Astrocyte (in vitro differentiated cells and primary cell): Measurements from ENCODE around the gene VIPR2. TPM values are rescaled to one million over a fixed set of nuclear protein-coding genes. Genes with fewer than 3 reads are reported as not detected.

Experiments used
- DNase-seq: peaks from one replicate; pipeline ENCODE4 v3.0.0-alpha.2; 2010; ENCODE audit warnings: low read depth
- FAIRE-seq: peaks from 2 replicates; lab custom pipeline; 2011; peaks lifted over from hg19 to GRCh38; lab: Jason Lieb, UNC
- H2AFZ ChIP-seq: 2 replicates; pipeline ENCODE4 v1.6.0; 2012; ENCODE audit warnings: low read depth, low read length, inconsistent platforms
- H3K27ac ChIP-seq: 2 replicates; pipeline ENCODE4 v1.5.1; 2011; ENCODE audit warnings: low read depth, low read length, inconsistent platforms
- H3K27me3 ChIP-seq: 2 replicates; pipeline ENCODE4 v1.6.0; 2011; ENCODE audit warnings: low read length, inconsistent platforms; ENCODE audit not compliant: insufficient read depth
- H3K36me3 ChIP-seq: 2 replicates; pipeline ENCODE4 v1.5.1; 2011; ENCODE audit warnings: low read length, inconsistent platforms; ENCODE audit not compliant: insufficient read depth
- H3K4me1 ChIP-seq: 2 replicates; pipeline ENCODE4 v1.5.1; 2011; ENCODE audit warnings: low read length, inconsistent platforms; ENCODE audit not compliant: insufficient read depth
- H3K4me2 ChIP-seq: 2 replicates; pipeline ENCODE4 v1.6.0; 2012; ENCODE audit warnings: low read length, inconsistent platforms
- H3K4me3 ChIP-seq: 2 replicates; pipeline ENCODE4 v1.5.1; 2011; ENCODE audit warnings: low read depth, mild to moderate bottlenecking, low read length, inconsistent platforms; ENCODE audit not compliant: insufficient read depth
- H3K79me2 ChIP-seq: 2 replicates; pipeline ENCODE4 v1.6.0; 2012; ENCODE audit warnings: mild to moderate bottlenecking, low read length, inconsistent platforms; ENCODE audit not compliant: insufficient read depth
- H3K9ac ChIP-seq: 2 replicates; pipeline ENCODE4 v1.6.0; 2012; ENCODE audit warnings: mild to moderate bottlenecking, low read length, inconsistent platforms
- H3K9me3 ChIP-seq: 2 replicates; pipeline ENCODE4 v1.5.1; 2012; ENCODE audit warnings: low read depth, mild to moderate bottlenecking, low read length, inconsistent platforms; ENCODE audit not compliant: insufficient read depth
- H4K20me1 ChIP-seq: 2 replicates; pipeline ENCODE4 v1.6.0; 2012; ENCODE audit warnings: low read length, inconsistent platforms; ENCODE audit not compliant: insufficient read depth
- H3K27ac Mint-ChIP-seq: one replicate; pipeline ENCODE4 v1.8.0; 2021; ENCODE audit warnings: mild to moderate bottlenecking, mixed read lengths; ENCODE audit not compliant: unreplicated experiment
- H3K27me3 Mint-ChIP-seq: one replicate; pipeline ENCODE4 v1.8.0; 2021; ENCODE audit warnings: low read depth, mixed read lengths; ENCODE audit not compliant: unreplicated experiment
- H3K36me3 Mint-ChIP-seq: one replicate; pipeline ENCODE4 v1.8.0; 2021; ENCODE audit warnings: low read depth, mixed read lengths; ENCODE audit not compliant: unreplicated experiment
- H3K4me1 Mint-ChIP-seq: one replicate; pipeline ENCODE4 v1.8.0; 2021; ENCODE audit warnings: low read depth, mixed read lengths; ENCODE audit not compliant: unreplicated experiment
- H3K4me3 Mint-ChIP-seq: one replicate; pipeline ENCODE4 v1.8.0; 2021; ENCODE audit warnings: mild to moderate bottlenecking, moderate library complexity, mixed read lengths; ENCODE audit not compliant: unreplicated experiment
- H3K9me3 Mint-ChIP-seq: one replicate; pipeline ENCODE4 v1.8.0; 2021; ENCODE audit warnings: mild to moderate bottlenecking, mixed read lengths; ENCODE audit not compliant: unreplicated experiment
- CTCF ChIP-seq: IDR thresholded peaks from 2 replicates; pipeline ENCODE4 v1.5.1; 2011; ENCODE audit warnings: low read depth, mild to moderate bottlenecking, inconsistent platforms, low read length, moderate library complexity; ENCODE audit not compliant: insufficient read depth
- EZH2 ChIP-seq: IDR thresholded peaks from 2 replicates; pipeline ENCODE4 v1.6.1; 2012; ENCODE audit warnings: mild to moderate bottlenecking, low read length, inconsistent platforms; ENCODE audit not compliant: insufficient read depth
- total RNA-seq: library from RNA; stranded (reverse); gene quantifications from 2 replicates; pipeline ENCODE4 v1.2.1, GENCODE V29; 2021

The VIPR2 gene
- total RNA-seq, 1 donor from 2014 or later, result 0.68 TPM

- Mint-ChIP-seq H3K27ac (no peak overlapping the region), H3K36me3 (no peaks in the 10 kb centered on the region), H3K4me1 (no peaks in the 10 kb centered on the region), H3K4me3 (no peak overlapping the region), H3K9me3 (peaks cover 1% of the 10 kb centered on the region), H3K27me3 (peaks cover 30% of the 10 kb centered on the region)
- Histone ChIP-seq H3K9me3 (peaks cover 3% of the 10 kb centered on the region), H3K4me3 (no peak overlapping the region), H3K4me1 (no peaks in the 10 kb centered on the region), H3K79me2 (no peaks in the 10 kb centered on the region), H3K9ac (no peak overlapping the region), H4K20me1 (no peaks in the 10 kb centered on the region), H3K36me3 (no peaks in the 10 kb centered on the region), H3K27me3 (no peaks in the 10 kb centered on the region), H2AFZ (no peak overlapping the region), H3K27ac (no peak overlapping the region), H3K4me2 (no peak overlapping the region)
- TF ChIP-seq CTCF (no peak), EZH2 (no peak)
- FAIRE-seq (no peak), DNase-seq (no peak)
Observed at GRCh38 chr7:159153511-159153910, 8.8 kb upstream of the VIPR2 start.

GRCh38 chr7:159152816-159153215, 8.1 kb upstream of the VIPR2 start:
- H3K4me3 ChIP-seq, result no peak overlapping the region
- no peaks in the 10 kb centered on the region for H4K20me1 ChIP-seq
- H3K36me3 Mint-ChIP-seq, result no peaks in the 10 kb centered on the region
- no peak for FAIRE-seq
- H3K79me2 ChIP-seq, result no peaks in the 10 kb centered on the region
- no peaks in the 10 kb centered on the region for H3K9me3 ChIP-seq
- no peak overlapping the region for H3K27ac Mint-ChIP-seq
- DNase-seq, result no peak
- H2AFZ ChIP-seq, result no peak overlapping the region
- H3K27me3 Mint-ChIP-seq, result peaks cover 23% of the 10 kb centered on the region
- peaks cover 1% of the 10 kb centered on the region for H3K9me3 Mint-ChIP-seq
- no peaks in the 10 kb centered on the region for H3K27me3 ChIP-seq
- H3K4me2 ChIP-seq, result no peak overlapping the region
- H3K27ac ChIP-seq, result no peak overlapping the region
- H3K4me1 ChIP-seq, result no peaks in the 10 kb centered on the region
- H3K4me1 Mint-ChIP-seq, result no peaks in the 10 kb centered on the region
- H3K9ac ChIP-seq, result no peak overlapping the region
- TF ChIP-seq CTCF, result no peak
- no peak for TF ChIP-seq EZH2
- H3K36me3 ChIP-seq, result no peaks in the 10 kb centered on the region
- H3K4me3 Mint-ChIP-seq, result no peak overlapping the region

GRCh38 chr7:159151231-159151630, 6.6 kb upstream of the VIPR2 start:
- Mint-ChIP-seq H3K9me3 (peaks cover 1% of the 10 kb centered on the region), H3K27me3 (peaks cover 19% of the 10 kb centered on the region), H3K4me3 (no peak overlapping the region), H3K36me3 (no peaks in the 10 kb centered on the region), H3K4me1 (no peaks in the 10 kb centered on the region), H3K27ac (no peak overlapping the region)
- no peak for FAIRE-seq
- no peak overlapping the region for H2AFZ ChIP-seq
- no peak overlapping the region for H3K4me2 ChIP-seq
- TF ChIP-seq EZH2, result no peak
- TF ChIP-seq CTCF, result no peak
- no peaks in the 10 kb centered on the region for H3K79me2 ChIP-seq
- H3K9ac ChIP-seq, result no peak overlapping the region
- DNase-seq, result no peak
- H3K27ac ChIP-seq, result no peak overlapping the region
- H3K36me3 ChIP-seq, result no peaks in the 10 kb centered on the region
- H3K4me1 ChIP-seq, result no peaks in the 10 kb centered on the region
- no peaks in the 10 kb centered on the region for H4K20me1 ChIP-seq
- no peaks in the 10 kb centered on the region for H3K9me3 ChIP-seq
- H3K27me3 ChIP-seq, result no peaks in the 10 kb centered on the region
- no peak overlapping the region for H3K4me3 ChIP-seq
